T-helper 1 cell treated with Interleukin-12 subunit alpha and Interleukin-12 subunit beta and Interleukin-4 antibody, amounts not matched to agents 30 ng/mL and 1 ng/mL, for 36 hours (primary cell): Measurements from ENCODE around the gene FANCC. TPM values are rescaled to one million over a fixed set of nuclear protein-coding genes. Genes with fewer than 3 reads are reported as not detected.

Experiments used
- intact Hi-C: fragments of 100-400 bp; cut with micrococcal nuclease; formaldehyde crosslinking; loops from one replicate; pipeline ENCODE4 v1.15.1; 2024
- total RNA-seq: library from RNA; stranded (reverse); gene quantifications from 2 replicates; pipeline ENCODE4 v1.2.3, GENCODE V29; 2022

Gene FANCC
- total RNA-seq, 1 donor from 2014 or later: 14.6 TPM

- intact Hi-C loops: no loop called here
These were observed 161.4 kb downstream of the FANCC start for GRCh38 chr9:95156074-95156473.

GRCh38 chr9:95155220-95155619, 162.3 kb downstream of the FANCC start:
- intact Hi-C loops: no loop called here

DNA sequence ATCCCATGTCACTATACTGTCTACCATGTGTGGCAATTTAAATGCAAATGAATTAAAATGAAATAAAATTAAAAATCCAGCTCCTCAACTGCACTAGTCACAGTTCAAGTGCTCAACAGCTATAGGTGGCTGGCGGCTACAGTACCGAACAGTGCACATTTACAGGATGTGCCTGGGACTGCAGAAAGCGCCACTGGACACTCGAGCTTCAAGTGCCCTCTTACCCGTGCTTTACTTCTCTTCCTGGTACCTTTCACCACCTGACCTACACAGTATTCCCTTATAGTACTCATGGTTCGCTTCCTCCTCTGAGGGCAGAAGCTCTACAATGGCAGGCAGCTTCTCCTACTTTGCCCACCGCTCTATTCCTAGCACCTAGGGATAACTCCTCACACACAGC, 166.6 kb downstream of the FANCC start:
- intact Hi-C loops: no loop called here

DNA sequence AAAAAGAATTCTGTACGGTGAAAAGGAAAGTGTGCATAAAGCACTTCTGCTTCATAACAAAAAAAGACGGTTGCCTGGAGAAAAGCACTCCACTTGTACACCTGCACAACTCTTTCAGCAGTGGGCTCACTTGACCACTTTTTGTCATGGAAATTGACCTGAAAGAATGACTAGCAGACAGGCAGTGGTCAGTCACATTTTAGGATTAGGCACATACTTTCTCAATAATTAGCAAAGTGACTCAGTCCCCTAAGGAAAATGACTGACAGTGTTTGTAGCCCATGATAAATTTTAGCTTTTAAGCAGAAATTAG, 169.3 kb downstream of the FANCC start:
- intact Hi-C loops: no loop called here

- intact Hi-C loops: no loop called here
These were observed 169.9 kb downstream of the FANCC start for GRCh38 chr9:95147452-95148207.

- intact Hi-C loops: no loop called here
These were observed 173.6 kb downstream of the FANCC start for GRCh38 chr9:95143591-95144561.

- intact Hi-C loops: no loop called here
These were observed 174.8 kb downstream of the FANCC start for GRCh38 chr9:95142728-95143127.

DNA sequence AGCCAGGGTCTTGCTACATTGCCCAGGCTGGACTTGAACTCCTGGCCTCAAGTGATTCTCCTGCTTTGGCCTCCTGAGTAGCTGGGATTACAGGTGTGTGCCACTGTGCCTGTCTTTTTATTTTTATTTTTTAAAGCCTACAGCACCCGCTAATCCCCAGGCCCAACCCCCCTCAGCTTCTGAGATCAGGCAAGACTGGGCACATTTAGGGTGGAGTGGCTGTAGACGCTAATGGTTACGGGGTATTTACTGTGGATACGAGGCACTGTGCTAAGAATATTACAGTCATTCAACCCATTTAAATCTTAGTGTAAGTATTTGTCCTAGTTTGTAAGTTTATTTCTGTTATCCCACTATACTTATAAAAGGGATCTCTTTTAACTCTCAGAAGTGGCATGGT, 175.2 kb downstream of the FANCC start:
- intact Hi-C loops: no loop called here

DNA sequence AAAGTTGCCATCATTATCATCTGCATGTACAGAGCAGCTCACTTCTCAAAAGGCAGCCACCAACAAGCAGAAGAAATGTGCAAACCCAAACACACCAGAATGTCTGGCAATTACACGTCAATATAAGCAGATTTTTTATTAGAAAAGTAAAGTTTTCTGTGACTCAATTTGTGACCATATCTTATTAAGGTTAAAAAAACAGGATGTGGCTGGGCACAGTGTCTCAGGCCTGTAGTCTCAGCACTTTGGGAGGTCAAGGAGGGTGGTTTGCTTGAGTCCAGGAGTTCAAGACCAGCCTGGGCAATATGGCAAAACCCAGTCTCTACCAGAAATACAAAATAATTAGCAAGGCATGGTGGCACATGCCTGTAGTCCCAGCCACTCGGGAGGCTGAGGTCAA, 176.7 kb downstream of the FANCC start:
- intact Hi-C loops: no loop called here

DNA sequence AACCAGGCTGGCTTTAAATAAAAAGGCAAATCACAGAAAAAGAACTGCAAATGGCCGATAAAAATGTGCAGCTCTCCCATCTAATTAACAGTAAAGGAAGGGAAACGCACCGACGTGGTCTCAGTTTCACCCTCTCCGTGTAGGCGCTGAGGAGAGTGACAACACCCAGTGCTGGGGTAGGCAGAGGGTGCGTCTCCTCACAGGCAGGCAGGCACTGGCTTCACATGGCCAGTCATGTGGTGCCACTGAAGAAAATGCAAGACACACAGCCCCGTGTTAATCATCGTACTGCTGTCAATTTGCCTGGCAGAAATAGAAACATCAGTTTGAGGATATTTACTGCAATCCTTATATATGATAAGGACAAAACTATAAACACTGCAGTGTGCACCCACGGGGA, 178.4 kb downstream of the FANCC start:
- intact Hi-C loops: no loop called here

- intact Hi-C loops: no loop called here
These were observed 179.0 kb downstream of the FANCC start for GRCh38 chr9:95138474-95138873.

- intact Hi-C loops: no loop called here
These were observed 179.8 kb downstream of the FANCC start for GRCh38 chr9:95137587-95138145.

- intact Hi-C loops: no loop called here
These were observed 181.8 kb downstream of the FANCC start for GRCh38 chr9:95135756-95136155.

DNA sequence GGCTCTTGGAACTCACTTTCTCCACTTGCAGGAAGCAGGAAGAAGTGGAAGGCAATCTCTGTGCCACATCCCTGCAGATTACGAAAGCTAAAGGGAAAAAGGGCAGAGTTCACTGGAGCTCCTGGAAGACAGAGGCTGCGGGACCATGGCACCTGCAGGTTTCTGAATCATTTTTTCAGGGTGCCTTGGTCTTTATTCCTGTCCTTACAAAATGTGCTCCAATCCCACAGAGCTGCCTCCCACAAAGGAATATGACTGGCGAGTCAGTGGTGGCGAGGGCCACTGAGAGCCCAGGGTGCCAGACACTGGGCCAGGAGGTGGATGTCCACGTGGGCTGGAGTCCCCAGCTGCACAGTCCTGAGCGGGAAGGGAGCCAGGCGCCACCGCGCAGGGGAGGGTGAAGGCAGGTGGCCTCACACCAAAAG, 183.0 kb downstream of the FANCC start:
- intact Hi-C loops: loop anchor here (5.0 kb wide), 1 partner anchor 127 kb away; no protein-coding TSS in a partner anchor

- intact Hi-C loops: loop anchor here (5.0 kb wide), 1 partner anchor 126 kb away; no protein-coding TSS in a partner anchor
These were observed 184.2 kb downstream of the FANCC start for GRCh38 chr9:95133325-95133705.

DNA sequence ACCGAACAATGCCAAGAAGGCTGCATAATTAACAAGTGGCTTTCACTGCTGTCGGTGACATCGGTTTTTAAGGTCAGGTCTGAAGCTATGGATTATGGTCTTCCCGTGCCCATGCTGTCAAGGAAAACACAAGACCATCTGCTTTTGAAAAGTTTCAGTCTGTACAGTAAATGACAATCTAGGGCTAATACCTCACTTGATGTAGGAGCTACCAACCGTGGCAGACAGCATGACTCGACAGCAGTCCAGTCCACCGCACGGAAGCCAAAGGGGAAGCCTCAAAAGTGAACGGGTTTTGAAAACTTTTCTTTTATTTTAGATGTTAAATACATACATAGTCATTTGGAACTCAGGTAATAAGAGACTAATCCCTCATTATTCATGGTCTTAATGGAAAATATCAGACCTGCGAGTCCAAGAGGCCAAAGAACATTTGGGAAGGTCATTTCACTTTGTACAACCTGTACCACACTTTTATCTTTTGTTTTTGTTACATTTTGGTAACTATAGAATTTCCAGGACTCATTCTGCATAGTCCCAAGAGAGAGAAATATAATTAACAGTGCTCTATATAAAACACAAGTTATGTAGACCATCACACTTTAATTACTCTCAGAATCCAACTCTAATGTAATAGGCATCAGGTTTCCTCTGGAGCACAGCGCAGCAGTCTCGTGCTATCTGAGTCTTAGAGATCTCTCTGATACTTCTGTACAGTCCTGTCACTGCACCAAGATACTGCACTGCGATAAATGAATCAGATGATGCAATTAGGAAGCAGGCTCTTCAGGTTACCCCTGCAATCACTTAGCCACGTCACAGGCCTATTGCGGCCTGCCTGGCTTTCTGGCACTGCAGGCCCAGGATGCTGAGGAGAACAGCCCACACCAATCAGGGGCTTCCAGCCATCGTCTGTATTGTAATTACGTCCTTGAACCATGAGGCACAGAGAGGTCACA, 184.9 kb downstream of the FANCC start:
- intact Hi-C loops: loop anchor here (5.0 kb wide), 1 partner anchor 125 kb away; no protein-coding TSS in a partner anchor

GRCh38 chr9:95131023-95131943, 186.2 kb downstream of the FANCC start:
- intact Hi-C loops: loop anchor here (1.0 to 5.0 kb wide), 7 partner anchors 124 to 1087 kb away; partner anchors contain the start of gene AOPEP

- intact Hi-C loops: loop anchor here (2.0 to 5.0 kb wide), 3 partner anchors 123 to 404 kb away; partner anchors contain the start of gene AOPEP
These were observed 187.0 kb downstream of the FANCC start for GRCh38 chr9:95130484-95130883.
